ENCODE results near the gene IFI27L2.

- TF ChIP-seq POLR2A (IDR thresholded peaks at IDR 0.05) = no peak
- TF ChIP-seq CTCF (IDR thresholded peaks at IDR 0.05) = no peak
Observed at GRCh38 chr14:94176808-94177207, 47.4 kb upstream of the IFI27L2 start.

Measured in thyroid gland (tissue), 4 donors.